GM19240 (cell line): ENCODE measurements around the gene EPB41L5.
"Not testable (repeated sequence)": the region's sequence is repeated elsewhere in the genome, so short reads cannot be mapped to it uniquely, and the experiment has no call there.

ENCODE experiments used
- DNase-seq: peaks from one replicate; pipeline ENCODE4 v3.0.0; 2011; ENCODE audit warnings: low spot score; ENCODE audit not compliant: insufficient read length

EPB41L5 gene

DNA sequence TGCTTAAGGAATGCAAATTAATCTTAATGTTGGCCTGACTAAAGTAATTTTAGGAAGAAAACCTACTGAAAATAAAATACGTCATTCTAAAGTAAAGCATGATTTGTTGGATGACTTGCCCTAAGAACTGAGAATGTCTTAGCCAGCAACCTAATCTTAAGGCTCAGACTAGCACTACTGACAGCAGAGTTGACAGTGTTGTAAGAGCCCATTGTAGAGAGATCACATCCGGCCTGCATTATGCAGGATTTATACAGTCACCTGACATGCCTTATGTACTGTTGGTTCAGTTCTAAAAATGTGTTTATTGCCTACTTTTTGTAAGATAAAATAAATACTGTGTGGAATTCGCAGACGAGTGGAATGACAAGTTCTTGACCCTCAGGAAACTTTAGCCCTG is 128.0 kb downstream of the EPB41L5 start:
- DNase-seq = no peak

DNA sequence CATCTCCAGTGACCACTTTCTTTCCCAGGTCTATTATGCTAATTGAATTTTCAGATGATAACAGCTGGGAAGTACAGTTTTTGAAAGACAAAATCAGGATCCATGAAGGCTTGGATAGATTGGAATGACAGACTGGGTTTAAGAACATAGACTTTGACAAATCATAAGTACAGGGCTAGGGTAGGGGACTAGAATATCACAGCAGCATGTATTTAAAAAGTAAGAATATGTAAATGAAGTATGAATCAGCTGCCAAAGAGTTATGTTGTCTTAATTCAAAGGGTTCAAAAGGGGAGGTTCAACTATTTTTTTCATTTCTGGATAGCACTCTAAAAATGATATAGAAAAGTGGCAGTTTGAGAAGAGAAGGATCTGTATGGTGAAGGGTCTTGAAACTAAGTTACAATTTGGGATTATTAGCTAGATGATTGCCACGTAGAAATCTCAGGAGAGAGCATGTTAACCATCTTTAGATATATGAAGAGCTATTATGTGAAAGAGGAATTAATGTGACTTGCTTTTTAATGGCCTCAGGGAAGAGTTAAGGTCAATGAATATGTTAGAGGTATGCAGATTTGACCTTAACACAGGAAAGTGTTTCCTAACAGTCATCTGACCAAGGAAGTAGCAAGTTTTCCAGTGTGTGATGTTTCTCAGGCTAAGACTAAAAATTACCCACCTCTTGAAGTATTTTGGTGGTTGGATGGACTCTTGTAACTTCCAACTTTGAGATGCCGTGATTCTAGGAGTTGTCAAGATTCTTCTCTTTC is 128.6 kb downstream of the EPB41L5 start:
- no peak for DNase-seq

DNA sequence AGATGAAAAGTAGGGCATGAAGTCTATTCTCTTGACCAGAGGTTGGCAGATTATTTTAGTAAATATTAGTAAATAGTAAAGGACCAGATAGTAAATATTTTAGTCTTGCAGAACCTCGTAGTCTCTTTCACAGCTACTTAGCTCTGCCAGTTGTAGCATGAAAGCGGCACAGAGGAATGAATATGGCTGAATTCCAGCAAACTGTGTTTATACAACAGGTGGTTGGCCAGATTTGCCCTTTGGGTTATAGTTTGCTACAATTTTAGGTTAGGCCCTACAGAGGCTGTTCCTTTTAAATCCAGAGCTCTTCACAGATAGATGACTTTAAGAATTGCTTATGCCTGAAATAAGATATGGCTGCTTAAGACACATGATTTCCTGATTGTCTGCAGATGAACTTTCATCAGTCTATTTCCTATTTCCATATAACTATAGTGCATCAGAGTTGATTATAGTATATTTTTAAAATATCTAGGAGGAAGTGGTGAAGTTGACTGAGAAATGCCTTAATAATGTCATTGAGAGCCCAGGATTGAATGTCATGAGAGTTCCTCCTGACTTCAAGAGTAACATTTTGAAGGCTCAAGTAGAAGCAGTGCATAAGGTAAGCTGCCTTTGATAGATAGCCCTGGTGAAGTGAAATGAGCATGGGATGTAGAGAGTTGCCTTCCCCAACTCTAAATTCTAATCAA is 129.8 kb downstream of the EPB41L5 start:
- no peak for DNase-seq

DNA sequence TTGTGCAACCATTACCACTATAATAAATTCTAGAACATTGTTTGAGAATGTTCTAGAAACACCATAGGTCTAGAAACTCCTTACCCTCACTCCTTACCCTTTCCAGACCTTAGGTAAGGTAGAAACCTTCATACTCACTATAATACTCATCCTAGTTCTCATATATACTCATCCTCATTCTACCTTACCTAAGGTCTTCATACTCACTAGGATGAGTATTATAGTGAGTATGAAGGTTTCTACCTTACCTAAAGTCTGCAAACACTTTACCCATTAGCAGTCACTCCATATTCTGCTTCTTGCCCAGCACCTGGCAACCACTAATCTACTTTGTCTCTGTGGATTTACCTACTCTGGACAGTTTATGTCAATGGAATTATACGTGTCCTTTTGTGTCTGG is 135.4 kb downstream of the EPB41L5 start:
- DNase-seq = no peak

DNA sequence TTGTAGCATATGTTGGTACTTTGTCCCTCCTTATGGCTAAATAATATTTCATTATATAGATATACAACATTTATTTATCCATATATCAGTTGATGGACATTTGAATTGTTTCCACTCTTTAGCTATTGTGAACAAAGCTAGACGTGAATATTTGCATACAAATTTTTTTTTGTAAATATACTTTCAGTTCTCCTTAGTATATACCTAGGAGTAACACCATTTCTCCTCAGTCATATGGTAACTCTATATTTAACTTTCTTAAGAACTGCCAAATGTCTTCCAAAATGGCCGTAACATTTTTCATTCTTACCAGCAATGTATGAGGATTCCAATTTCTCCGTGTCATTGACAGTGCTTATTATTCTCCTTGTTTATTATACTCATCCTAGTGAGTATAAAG is 135.8 kb downstream of the EPB41L5 start:
- DNase-seq = no peak

GRCh38 chr2:120149406-120149805 is 136.5 kb downstream of the EPB41L5 start:
- DNase-seq = no peak

DNA sequence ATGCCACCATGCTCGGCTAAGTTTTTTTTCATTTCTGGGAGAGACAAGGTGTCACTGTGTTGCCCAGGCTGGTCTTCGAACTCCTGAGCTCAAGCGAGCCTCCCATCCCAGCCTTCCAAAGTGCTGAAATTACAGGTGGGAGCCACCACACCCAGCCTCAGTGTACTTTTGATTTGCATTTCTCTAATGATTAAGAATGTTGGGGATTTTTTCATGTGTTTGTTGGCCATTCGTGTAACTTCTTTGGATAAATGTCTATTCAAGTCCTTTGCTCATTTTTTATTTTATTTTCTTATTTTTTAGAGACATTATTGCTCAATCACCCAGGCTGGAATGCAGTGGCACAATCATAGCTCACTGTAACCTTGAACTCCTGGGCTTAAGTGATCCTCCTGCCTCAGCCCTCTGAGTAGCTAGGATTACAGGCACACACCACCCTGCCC is 137.2 kb downstream of the EPB41L5 start:
- no peak for DNase-seq

GRCh38 chr2:120155308-120155707 is 142.4 kb downstream of the EPB41L5 start:
- DNase-seq = no peak

DNA sequence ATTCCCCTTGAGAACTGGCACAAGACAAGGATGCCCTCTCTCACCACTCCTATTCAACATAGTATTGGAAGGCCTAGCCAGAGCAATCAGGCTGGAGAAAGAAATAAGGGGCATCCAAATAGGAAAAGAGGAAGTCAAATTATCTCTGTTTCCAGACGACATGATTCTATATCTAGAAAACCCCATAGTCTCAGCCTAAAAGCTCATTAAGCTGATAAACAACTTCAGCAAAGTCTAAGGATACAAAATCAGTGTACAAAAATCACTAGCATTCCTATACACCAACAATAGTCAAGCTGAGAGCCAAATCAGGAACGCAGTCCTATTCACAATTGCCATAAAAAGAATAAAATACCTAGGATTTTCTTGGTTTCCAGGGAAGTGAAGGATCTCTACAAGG is 145.8 kb downstream of the EPB41L5 start:
- DNase-seq = not testable (repeated sequence)

DNA sequence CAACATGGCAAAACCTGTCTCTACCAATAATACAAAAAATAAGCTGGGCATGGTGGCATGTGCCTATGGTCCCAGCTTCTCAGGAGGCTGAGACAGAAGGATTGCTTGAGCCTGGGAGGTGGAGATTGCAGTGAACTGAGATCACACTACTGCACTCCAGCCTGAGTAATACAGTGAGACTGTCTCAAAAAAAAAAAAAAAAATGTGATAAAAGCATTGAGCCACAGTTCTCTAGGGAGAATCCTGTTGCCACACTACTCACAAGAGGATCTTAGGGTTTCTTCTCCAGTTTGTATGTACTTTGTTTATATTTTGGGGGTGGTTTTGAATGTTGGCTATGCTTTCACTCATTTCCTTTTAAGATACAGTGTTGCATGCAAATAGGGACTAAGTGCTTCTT is 148.3 kb downstream of the EPB41L5 start:
- no peak for DNase-seq

DNA sequence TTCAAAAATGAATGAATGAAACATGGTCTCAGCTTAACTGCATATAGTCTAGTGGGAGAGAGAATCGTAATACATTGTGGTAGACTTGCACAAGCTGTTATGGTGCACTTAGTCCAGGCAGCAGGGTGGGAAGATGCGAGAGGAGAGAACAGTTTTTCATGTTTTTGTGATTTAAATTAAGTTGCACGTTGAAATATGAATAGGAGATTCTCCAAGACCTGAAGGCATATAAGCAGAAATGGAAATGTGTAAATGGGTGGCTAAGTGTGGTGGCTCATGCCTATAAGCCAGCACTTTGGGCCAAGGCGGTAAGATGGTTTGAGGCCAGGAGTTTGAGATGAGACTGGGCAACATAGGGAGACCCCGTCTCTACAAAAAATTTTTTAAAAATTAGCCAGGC is 149.8 kb downstream of the EPB41L5 start:
- DNase-seq = no peak

DNA sequence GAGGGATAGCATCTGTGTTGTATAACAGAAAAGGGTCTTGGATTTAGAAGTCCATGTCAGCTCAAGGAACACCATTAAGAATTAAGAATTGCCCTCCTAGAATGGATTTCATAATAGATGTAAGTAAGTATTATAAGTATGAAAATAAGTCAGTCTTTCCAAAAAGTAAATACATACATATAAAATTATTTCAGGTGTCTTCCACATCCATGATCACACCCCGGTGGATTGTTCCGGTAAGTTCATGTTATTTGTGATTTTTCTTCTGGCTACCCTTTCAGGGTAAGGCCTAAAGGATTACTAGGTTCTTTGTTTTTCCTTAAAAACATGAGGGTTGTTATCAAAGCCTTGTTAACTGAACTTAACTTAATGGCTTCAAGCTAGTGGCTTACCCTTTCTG is 154.4 kb downstream of the EPB41L5 start:
- DNase-seq = no peak

DNA sequence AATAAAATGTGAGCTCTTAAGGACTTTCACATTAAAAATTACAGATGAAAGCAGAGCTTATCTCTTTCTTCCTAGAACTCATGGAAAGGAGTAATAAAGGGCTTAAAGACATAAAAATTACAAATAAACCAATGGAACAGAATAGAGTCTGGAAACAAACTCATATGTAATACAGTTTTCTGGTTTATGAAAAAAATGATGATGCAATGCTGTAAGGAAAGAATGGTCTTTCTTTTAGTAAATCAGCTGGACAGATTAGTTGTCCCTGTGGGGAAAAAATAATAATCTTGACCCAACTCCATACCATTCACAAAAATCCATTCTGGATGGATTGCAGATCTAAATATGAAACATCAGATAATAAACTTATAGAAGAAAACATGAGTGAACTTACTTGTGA is 156.1 kb downstream of the EPB41L5 start:
- no peak for DNase-seq

- DNase-seq = no peak
These were observed 162.2 kb downstream of the EPB41L5 start for GRCh38 chr2:120174963-120175581.

DNA sequence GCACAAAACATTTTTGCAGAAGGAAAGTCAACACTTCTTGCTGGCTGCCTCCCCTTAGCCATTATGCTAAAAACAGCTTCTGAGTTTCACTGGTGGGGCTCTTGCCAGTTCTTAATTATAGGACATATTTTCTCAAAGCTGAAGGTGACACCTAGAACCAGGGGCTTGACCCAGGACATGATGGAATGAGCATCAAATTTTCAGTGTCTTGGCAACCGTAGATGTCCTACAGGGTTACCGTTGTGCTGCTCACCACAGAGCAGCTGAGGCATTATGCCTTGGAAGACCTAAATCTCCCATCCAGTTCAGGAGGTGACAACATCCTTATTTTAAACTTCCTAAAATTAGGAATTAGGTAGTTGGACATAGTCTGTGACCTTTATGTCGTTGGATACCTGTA is 163.6 kb downstream of the EPB41L5 start:
- DNase-seq = no peak

GRCh38 chr2:120177001-120177621 is 164.2 kb downstream of the EPB41L5 start:
- DNase-seq = peak; percentile 65

DNA sequence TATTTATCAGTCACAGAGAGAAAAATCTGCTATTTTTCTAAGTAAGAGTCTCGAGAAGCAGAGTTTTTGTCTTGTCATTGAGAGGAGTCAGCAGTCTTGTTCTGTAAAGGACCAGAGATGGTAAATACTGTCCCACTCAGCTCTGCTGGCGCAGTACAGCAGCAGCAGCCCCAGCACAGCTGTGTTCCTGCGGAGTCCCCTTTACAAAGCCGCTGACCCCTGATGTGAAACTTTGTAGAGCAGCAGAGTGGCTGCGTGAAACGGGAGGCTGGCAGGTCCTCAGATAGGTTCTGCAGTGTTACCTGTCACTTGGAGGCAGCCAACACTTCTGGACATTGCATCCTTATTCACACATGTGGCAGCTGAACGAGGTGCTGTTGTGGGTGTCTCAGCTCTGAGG is 165.1 kb downstream of the EPB41L5 start:
- no peak for DNase-seq

DNA sequence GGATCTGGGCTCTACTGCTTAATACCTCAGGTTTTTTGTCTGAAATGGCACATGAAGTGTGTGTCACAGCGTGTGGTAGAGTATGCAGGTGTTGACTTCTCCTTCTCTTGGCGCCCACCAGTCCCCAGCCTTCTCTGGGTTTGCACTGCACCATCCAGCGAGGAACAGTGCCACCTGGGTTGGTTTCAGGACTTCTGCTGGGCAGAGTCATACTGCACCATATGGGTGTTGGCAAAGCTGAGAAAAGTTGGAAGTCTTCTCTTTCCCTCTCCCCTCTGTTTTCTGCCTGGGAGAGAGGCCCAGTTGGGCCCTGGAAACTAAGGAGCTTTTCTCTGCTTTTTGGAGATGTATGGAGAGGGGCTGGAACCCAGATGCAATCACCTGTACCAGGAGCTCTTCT is 166.5 kb downstream of the EPB41L5 start:
- DNase-seq = no peak

GRCh38 chr2:120180066-120180465 is 167.2 kb downstream of the EPB41L5 start:
- no peak for DNase-seq

DNA sequence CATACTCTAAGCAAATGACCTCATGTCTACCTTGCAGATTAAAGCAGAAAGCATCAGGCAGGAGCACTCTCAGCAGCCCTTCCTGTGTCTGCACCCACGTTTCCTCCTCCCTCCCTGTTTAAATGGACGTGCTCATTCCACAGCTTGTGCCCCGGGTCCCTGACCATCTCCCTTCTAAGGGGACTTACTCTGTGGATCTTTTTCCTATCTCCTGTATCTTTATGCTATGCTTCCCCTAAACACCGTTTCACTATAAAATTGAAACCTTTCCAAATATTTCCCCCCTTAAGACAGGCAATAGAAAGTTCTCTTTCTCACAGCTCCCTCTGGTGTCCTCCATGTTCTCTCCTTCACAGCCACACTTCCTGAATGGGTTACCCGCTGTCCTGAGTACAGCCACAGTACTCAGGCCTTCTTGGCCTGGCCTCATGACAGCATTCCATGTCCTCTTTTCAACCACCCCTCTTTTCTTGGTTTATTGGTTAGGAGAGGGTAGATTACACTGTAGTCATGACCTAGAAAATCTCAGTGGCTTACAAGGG is 169.2 kb downstream of the EPB41L5 start:
- no peak for DNase-seq

DNA sequence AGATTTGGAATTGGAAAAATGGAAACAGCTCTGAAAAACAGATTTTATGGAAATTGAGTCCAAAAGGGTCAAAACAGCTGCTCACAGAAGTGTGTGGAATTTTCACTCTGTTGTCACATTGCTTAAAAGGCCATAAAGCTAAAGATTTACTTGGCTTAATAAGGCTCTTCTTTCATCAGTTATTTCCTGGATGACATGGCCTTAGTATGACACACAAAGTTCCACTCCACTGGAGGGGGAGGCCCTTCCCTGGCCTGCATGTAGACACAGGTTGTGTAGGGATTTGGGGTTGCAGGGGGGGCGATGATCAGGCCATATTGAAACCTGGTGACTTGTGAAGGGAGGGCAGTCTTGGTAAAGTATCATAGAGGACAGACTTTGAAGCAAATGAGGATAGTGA is 176.3 kb downstream of the EPB41L5 start:
- DNase-seq = no peak

DNA sequence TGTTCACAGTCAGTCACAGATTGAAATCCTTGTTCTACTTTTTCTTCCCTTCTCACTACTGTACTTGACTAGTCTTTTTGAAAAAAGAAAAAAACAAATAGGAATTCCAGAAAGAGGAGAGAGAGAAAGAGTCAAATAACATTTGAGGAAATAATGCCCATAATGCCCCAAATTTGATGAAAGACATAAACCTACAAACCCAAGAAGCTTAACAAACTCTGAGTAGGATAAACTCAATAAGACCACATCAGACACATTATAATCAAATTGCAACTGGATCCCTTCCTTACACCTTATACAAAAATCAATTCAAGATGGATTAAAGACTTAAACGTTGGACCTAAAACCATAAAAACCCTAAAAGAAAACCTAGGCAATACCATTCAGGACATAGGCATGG is 179.4 kb downstream of the EPB41L5 start:
- no peak for DNase-seq
